K562 (cell line): Measurements from ENCODE around the gene KCNQ5.

Experiments used
- BHLHE40 ChIP-seq: IDR thresholded peaks from 2 replicates; pipeline ENCODE4 v1.6.1; 2011; ENCODE audit warnings: low read length, improper control_type of control experiment
- E2F1 ChIP-seq: sonication (generic); formaldehyde crosslinking; IDR thresholded peaks from 2 replicates; pipeline ENCODE4 v1.8.1; 2023; ENCODE audit warnings: mild to moderate bottlenecking, missing genetic modification reagents, moderate library complexity
- TEAD1 ChIP-seq, 2 experiments: fragments of 450-650 bp in 1 of 2; sonication (generic) in 1 of 2; formaldehyde crosslinking; IDR thresholded peaks; 2 replicates each; pipeline versions ENCODE4 v1.4.0 to v1.8.0; 2020 to 2022; ENCODE audit warnings: mild to moderate bottlenecking in 2 of 2, missing genetic modification reagents in 1 of 2
- TFAM ChIP-seq: fragments of 250-450 bp; sonication (Bioruptor Pico); conservative IDR thresholded peaks from 2 replicates; pipeline ENCODE4 v1.5.0; 2021; ENCODE audit warnings: mild to moderate bottlenecking, moderate library complexity
- ZNF280B ChIP-seq: fragments of 250-450 bp; sonication (Bioruptor Pico); IDR thresholded peaks from 2 replicates; pipeline ENCODE4 v1.5.1; 2021; ENCODE audit warnings: mild to moderate bottlenecking

- TF ChIP-seq TEAD1 (CRISPR knock-in tag; IDR thresholded peaks at IDR 0.05) (no peak), ZNF280B (CRISPR knock-in tag) (no peak), TFAM (no peak), E2F1 (CRISPR knock-in tag) (no peak), BHLHE40 (no peak)
These were observed 440.3 kb downstream of the KCNQ5 start for GRCh38 chr6:73062130-73062529.
